GM21723 (cell line): ENCODE data around the gene RPS17.
A peak's percentile ranks its signal among the peaks of the same experiment; 100 is the strongest.

ENCODE experiments used
- ATAC-seq: cut with Tn5 transposase; IDR thresholded peaks from one replicate; pipeline ENCODE4 v1.9.1; 2021; ENCODE audit warnings: mild to moderate bottlenecking, moderate library complexity; ENCODE audit not compliant: unreplicated experiment

The RPS17 gene

GRCh38 chr15:82540055-82540983, at the start of gene RPS17:
Gene RPS17, minus strand, starts transcription at chr15:82540457. Its CDS starts 29 bp downstream, at chr15:82540428.
- ATAC-seq: peak; percentile 92

GRCh38 chr15:82587805-82588204, 47.5 kb upstream of the RPS17 start:
- no peak for ATAC-seq

DNA sequence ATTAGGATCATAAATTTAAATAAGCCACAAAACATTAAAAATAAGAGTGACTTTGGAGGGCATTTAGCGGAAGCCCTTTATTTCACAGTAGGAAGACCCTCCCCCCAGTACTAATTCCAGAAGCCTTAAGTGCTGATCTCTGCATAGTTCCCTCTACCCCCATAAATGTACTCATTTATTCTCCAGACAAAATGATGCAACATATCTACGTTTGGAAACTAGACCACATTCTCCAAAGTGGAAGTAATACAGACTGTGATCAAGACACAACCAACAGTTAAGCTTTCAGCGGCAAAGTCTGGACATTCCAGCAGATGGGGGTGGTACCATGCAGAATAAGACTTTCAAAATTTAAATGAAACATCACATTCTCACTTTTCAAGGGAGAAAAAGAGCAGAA, 44.8 kb upstream of the RPS17 start:
- no peak for ATAC-seq

GRCh38 chr15:82580713-82581112, 40.5 kb upstream of the RPS17 start:
- no peak for ATAC-seq

- no peak for ATAC-seq
Measured at GRCh38 chr15:82575335-82575734, 35.1 kb upstream of the RPS17 start.

GRCh38 chr15:82572986-82573385, 32.7 kb upstream of the RPS17 start:
- no peak for ATAC-seq

DNA sequence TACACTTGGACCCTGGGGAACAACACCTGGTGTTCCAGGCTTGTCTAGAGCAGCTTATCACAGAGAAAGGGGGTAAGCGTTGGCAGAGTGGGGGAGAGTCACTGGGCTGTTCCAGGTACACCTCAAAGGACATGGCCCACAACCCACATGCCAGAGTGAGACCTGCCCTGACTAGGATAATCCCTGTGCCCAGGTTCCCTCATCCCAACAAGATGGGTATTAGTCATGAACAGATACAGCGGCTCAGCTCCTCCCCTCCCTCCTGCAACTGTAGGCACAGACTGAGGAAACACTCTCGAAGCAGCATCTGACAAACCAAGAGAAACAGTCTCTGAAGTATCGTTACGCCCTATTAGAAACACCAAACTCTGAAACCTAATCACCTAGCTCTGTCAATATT, 32.1 kb upstream of the RPS17 start:
- ATAC-seq: no peak

DNA sequence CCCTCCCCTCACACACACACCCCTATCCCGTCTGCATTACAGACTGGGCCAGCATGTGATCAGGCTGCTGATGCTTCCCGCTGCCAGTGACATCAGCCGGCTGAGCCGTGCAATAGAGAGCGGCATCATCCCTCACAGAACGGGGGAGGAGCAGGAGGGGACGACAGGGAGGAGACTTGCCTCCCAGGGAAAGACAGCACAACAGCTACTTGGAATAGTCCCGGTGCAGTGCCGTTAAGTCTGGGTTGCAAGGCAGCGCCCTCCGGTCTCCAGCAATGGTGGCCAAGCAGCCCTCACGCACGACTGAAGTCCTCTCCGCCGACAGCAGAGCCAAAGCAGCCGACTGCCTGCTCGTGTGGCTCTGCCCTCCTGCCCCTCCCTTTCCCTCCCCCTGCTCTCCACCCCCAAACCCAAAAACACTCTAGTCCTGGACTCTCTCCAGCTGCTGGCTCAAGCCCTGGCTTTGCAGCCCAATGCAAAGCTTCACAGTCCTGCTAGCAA, 31.5 kb upstream of the RPS17 start:
- ATAC-seq: no peak

DNA sequence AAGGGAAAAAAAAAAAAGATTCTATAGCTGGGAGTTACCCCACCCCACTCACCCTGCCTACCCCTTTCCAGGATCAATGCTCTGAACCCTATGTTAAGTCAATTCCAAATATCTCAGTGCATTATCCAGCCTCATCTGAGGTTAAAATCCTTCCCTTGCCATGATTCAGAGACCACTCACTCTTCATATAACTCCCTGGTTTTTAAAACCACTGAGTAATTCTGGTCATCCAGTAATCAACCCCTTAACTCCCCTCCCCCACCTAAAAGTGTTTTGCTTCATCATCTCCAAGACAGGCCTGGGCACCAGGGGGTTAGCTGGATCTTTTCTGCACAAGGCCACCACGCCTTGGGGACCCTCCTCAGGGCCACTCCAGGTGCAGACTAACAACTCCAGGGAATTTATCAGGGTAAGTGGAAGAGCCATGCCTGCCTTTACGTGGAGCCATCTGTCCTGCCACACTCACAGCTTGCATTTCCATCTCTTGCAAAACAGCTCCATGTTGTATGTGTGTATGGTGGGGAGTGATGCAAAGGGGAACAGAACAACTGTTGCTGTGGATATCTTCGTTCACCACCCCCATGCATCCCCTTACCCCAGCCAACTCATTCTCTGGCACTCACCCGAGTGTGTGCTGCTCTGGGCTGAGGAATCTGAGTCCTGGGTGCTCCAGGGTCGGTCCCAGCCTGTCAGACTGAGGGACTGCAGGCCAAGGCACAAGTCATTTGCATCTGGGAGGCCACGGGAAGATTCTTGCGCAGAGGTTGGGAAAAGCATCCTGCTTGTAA, 30.7 kb upstream of the RPS17 start:
- ATAC-seq: no peak

- ATAC-seq: no peak
Measured at GRCh38 chr15:82569834-82570233, 29.6 kb upstream of the RPS17 start.

DNA sequence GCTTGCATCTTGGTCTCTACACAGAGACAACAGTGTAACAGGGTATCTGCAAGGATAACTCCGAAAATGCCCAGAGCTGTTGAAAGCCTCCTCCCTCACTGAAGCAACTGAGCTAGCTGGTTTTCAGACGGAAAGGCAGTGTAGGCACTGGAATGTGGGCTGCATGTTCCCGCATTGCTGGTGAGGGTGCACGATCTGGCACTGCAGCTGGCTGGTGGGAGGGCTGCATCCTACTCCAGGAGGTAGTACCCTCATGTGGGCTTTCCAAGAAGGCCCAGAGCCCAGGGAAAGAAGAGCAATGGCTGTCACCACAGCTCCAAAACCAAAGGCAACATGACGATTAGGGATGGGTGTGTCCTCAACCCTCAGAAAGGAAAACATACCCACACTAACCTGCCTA, 28.7 kb upstream of the RPS17 start:
- ATAC-seq: no peak

DNA sequence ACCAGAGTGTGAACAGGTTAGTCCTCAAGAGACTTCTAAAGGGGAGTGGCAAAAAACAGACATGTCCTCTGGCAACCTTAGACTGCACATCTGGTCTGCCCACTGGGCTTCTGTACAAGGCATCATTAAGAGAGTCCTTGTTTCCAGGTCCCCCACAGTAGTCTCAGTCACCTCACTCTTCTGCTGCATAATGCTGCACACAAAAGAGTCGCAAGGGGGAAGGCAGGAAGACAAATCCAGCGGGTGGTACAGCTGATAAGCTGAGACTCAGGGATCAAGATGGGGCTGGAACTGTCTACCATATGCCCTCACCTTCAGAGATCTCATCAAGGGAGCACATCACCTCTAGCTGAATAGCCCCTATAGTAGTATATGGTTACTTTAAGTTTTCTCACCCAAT, 27.4 kb upstream of the RPS17 start:
- no peak for ATAC-seq

GRCh38 chr15:82566690-82567089, 26.4 kb upstream of the RPS17 start:
- no peak for ATAC-seq

GRCh38 chr15:82558502-82558901, 18.2 kb upstream of the RPS17 start:
- no peak for ATAC-seq

- ATAC-seq: no peak
Measured at GRCh38 chr15:82556315-82557035, 16.2 kb upstream of the RPS17 start.

- ATAC-seq: no peak
Measured at GRCh38 chr15:82554849-82555248, 14.6 kb upstream of the RPS17 start.

DNA sequence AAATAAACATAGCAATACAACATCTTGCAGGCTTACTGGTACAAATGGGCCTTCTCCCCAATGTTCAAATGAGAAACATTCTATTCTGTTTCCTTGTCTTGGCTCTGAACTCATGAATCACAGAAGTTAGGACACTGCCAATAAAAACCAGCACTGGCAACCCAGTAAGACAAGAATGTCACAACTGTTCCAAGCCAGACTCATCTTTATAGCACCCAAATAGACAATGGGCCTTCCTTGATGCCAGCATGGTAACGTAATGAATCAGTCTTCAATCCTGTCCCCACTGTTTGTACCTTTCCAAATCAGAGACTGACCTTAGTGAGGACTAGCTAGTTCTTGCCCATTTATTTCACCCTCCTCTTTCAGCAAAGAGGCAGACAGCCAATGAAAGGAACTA, 14.1 kb upstream of the RPS17 start:
- ATAC-seq: no peak

- no peak for ATAC-seq
Measured at GRCh38 chr15:82553846-82554245, 13.6 kb upstream of the RPS17 start.

GRCh38 chr15:82552861-82553260, 12.6 kb upstream of the RPS17 start:
- no peak for ATAC-seq

GRCh38 chr15:82551646-82552247, 11.5 kb upstream of the RPS17 start:
- no peak for ATAC-seq

- no peak for ATAC-seq
Measured at GRCh38 chr15:82549199-82549665, 9.0 kb upstream of the RPS17 start.
